Naive thymus-derived CD8-positive, alpha-beta T cell (primary cell): ENCODE measurements around the gene LIMCH1. TPM values are rescaled to one million over a fixed set of nuclear protein-coding genes. Genes with fewer than 3 reads are reported as not detected.

Experiments
- ATAC-seq, 2 donors: fragments of 150-1000 bp; cut with Tn5 transposase in 1 of 2; sonication (Bioruptor Pico), chemical (Tn5 transposase) in 1 of 2; 1 replicate in 1 of 2; 2 replicates in 1 of 2; pipeline ENCODE4 v1.10.0; 2021; ENCODE audit warnings: mild to moderate bottlenecking in 2 of 2, moderate library complexity in 2 of 2
- POLR2A ChIA-PET: fragments of 350-600 bp; sonication (Branson Sonifier 250); formaldehyde crosslinking; loops from one replicate; lab custom pipeline; 2021; ENCODE audit warnings: antibody characterized with exemption; lab: Charles Lee
- DNase-seq, 10 donors: peaks; one replicate each; pipeline versions ENCODE4 v3.0.0 to v3.0.0-alpha.2; 2020 to 2022
- H3K27ac Mint-ChIP-seq, 10 donors: one replicate each; pipeline ENCODE4 v1.8.0; 2020 to 2022; ENCODE audit warnings: mild to moderate bottlenecking in 10 of 10, mixed read lengths in 10 of 10, moderate library complexity in 4 of 10, inconsistent platforms in 1 of 10
- H3K27me3 Mint-ChIP-seq, 5 donors: one replicate each; pipeline ENCODE4 v1.8.0; 2021 to 2022; ENCODE audit warnings: mixed read lengths in 5 of 5
- H3K36me3 Mint-ChIP-seq, 3 donors: one replicate each; pipeline ENCODE4 v1.8.0; 2020 to 2022; ENCODE audit warnings: mixed read lengths in 3 of 3, mild to moderate bottlenecking in 2 of 3, inconsistent platforms in 1 of 3
- H3K4me1 Mint-ChIP-seq, 4 donors: one replicate each; pipeline ENCODE4 v1.8.0; 2021 to 2022; ENCODE audit warnings: mixed read lengths in 4 of 4
- H3K4me3 Mint-ChIP-seq, 10 donors: one replicate each; pipeline ENCODE4 v1.8.0; 2020 to 2022; ENCODE audit warnings: mild to moderate bottlenecking in 10 of 10, mixed read lengths in 10 of 10, moderate library complexity in 6 of 10, inconsistent platforms in 1 of 10
- H3K9me3 Mint-ChIP-seq, 9 donors: one replicate each; pipeline ENCODE4 v1.8.0; 2020 to 2022; ENCODE audit warnings: mixed read lengths in 9 of 9, mild to moderate bottlenecking in 3 of 9, inconsistent platforms in 1 of 9, moderate library complexity in 1 of 9
- polyA plus RNA-seq, 3 donors: library from polyadenylated mRNA; unstranded; fragments of 300-500 nt; fragmentation: Illumina TruSeq; gene quantifications; one replicate each; pipeline ENCODE4 v1.2.3, GENCODE V29; 2021
- total RNA-seq, 8 experiments: library from RNA in 2 of 8; stranded (reverse) in 2 of 8; gene quantifications; one replicate each; pipeline ENCODE4 v1.2.3 and lab custom pipeline; 2021 to 2026

Gene LIMCH1
- total and polyA plus RNA-seq, 5 experiments from 2014 or later, result not detected

DNA sequence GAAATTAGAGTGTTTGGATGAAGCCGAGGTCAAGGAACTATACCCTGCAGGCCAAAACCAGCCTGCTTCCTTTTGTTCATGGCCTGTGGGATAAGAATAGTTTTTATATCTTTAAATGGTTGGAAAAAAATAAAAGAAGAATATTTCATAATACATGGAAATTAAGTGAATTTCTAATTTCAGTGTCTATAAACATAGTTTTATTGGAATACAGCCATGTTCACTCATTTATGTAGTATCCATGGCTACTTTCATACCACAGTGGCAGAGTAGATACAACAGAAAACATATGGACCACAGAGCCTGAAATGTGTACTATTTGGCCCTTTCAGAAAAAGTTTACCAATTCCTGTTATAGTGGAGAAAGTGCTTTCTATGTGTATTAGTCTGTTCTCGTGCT lies 13.6 kb downstream of the LIMCH1 start:
- Mint-ChIP-seq H3K36me3 (no peaks in the 10 kb centered on the region), H3K4me1 (no peaks in the 10 kb centered on the region), H3K27ac (no peak overlapping the region), H3K27me3 (peaks cover 0 to 9% (median 0%) of the 10 kb centered on the region in 5 donors), H3K4me3 (no peak overlapping the region), H3K9me3 (peaks cover 0 to 8% (median 0%) of the 10 kb centered on the region in 9 donors)
- POLR2A ChIA-PET, result no interaction called here
- DNase-seq (no peak), ATAC-seq (no peak)

DNA sequence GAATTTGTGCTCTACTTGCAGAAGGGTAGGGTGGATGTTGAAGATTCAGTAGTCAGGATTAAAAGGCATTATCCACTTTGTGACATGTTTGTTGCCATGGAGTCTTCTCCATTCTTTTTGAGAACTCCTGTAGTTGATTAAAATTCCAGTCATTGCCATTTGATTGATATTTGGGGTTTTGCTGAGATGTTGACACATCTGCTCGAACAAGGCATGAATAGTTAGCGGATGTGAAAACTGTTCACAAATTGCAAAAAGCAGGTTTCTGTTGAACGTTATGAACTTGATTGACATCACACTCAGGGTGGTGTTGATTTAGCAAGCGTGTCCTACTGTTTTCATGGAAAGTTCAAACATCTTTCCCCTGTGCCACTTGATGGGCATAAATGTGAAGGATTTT lies 16.9 kb downstream of the LIMCH1 start:
- POLR2A ChIA-PET, result no interaction called here
- no peak overlapping the region for H3K27ac Mint-ChIP-seq
- DNase-seq (no peak), ATAC-seq (no peak)
- no peaks in the 10 kb centered on the region for H3K4me1 Mint-ChIP-seq
- no peak overlapping the region for H3K4me3 Mint-ChIP-seq
- H3K36me3 Mint-ChIP-seq, result no peaks in the 10 kb centered on the region
- H3K27me3 Mint-ChIP-seq, result peaks cover 0 to 12% (median 4%) of the 10 kb centered on the region in 5 donors
- peaks cover 0 to 12% (median 0%) of the 10 kb centered on the region in 9 donors for H3K9me3 Mint-ChIP-seq

DNA sequence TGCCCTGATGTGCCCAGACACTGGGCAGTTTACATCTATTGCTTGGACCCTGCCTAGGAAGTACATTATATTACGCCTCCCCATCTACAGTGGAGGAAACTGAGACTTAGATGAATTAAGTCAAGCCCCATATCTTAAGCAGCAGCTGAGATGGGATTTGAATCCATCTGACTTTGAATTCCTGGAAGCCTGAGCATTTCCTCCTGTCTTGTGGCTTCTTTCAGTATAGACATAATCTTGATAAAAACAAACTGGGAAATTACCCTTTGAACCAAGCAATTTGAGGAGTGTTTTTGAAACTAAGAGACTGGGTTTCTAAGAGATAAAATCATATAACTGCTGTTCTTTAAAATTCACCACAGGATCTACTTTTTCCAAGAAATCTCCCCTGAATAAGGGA lies 18.6 kb downstream of the LIMCH1 start:
- no peak overlapping the region for H3K27ac Mint-ChIP-seq
- H3K4me1 Mint-ChIP-seq, result no peaks in the 10 kb centered on the region
- peaks cover 0 to 16% (median 0%) of the 10 kb centered on the region in 9 donors for H3K9me3 Mint-ChIP-seq
- peaks cover 0 to 14% (median 4%) of the 10 kb centered on the region in 5 donors for H3K27me3 Mint-ChIP-seq
- no peak for DNase-seq
- ATAC-seq, result no peak
- no peaks in the 10 kb centered on the region for H3K36me3 Mint-ChIP-seq
- POLR2A ChIA-PET, result no interaction called here
- H3K4me3 Mint-ChIP-seq, result no peak overlapping the region

GRCh38 chr4:41559940-41560516 lies 22.1 kb downstream of the LIMCH1 start:
- ATAC-seq, result no peak
- H3K9me3 Mint-ChIP-seq, result peaks cover 0 to 10% (median 0%) of the 10 kb centered on the region in 9 donors
- DNase-seq, result no peak
- peak overlapping the region in 1 of 10 donors; percentile 31 for H3K27ac Mint-ChIP-seq
- H3K4me3 Mint-ChIP-seq, result no peak overlapping the region
- no peaks in the 10 kb centered on the region for H3K4me1 Mint-ChIP-seq
- H3K27me3 Mint-ChIP-seq, result peaks cover 0 to 16% (median 2%) of the 10 kb centered on the region in 5 donors
- no peaks in the 10 kb centered on the region for H3K36me3 Mint-ChIP-seq
- POLR2A ChIA-PET, result no interaction called here

GRCh38 chr4:41561244-41561643 lies 23.3 kb downstream of the LIMCH1 start:
- POLR2A ChIA-PET, result no interaction called here
- Mint-ChIP-seq H3K4me1 (no peaks in the 10 kb centered on the region), H3K4me3 (no peak overlapping the region), H3K27ac (no peak overlapping the region), H3K9me3 (peaks cover 0 to 10% (median 0%) of the 10 kb centered on the region in 9 donors), H3K36me3 (no peaks in the 10 kb centered on the region), H3K27me3 (peaks cover 0 to 17% (median 3%) of the 10 kb centered on the region in 5 donors)
- DNase-seq (no peak), ATAC-seq (no peak)

- no peaks in the 10 kb centered on the region for H3K4me1 Mint-ChIP-seq
- peaks cover 0 to 4% (median 0%) of the 10 kb centered on the region in 5 donors for H3K27me3 Mint-ChIP-seq
- H3K9me3 Mint-ChIP-seq, result peaks cover 0 to 3% (median 0%) of the 10 kb centered on the region in 9 donors
- POLR2A ChIA-PET, result no interaction called here
- no peaks in the 10 kb centered on the region for H3K36me3 Mint-ChIP-seq
- DNase-seq (no peak), ATAC-seq (no peak)
- H3K27ac Mint-ChIP-seq, result no peak overlapping the region
- no peak overlapping the region for H3K4me3 Mint-ChIP-seq
Observed at GRCh38 chr4:41567186-41567585, 29.2 kb downstream of the LIMCH1 start.

GRCh38 chr4:41568363-41568762 lies 30.4 kb downstream of the LIMCH1 start:
- H3K4me3 Mint-ChIP-seq, result no peak overlapping the region
- POLR2A ChIA-PET, result no interaction called here
- ATAC-seq, result no peak

DNA sequence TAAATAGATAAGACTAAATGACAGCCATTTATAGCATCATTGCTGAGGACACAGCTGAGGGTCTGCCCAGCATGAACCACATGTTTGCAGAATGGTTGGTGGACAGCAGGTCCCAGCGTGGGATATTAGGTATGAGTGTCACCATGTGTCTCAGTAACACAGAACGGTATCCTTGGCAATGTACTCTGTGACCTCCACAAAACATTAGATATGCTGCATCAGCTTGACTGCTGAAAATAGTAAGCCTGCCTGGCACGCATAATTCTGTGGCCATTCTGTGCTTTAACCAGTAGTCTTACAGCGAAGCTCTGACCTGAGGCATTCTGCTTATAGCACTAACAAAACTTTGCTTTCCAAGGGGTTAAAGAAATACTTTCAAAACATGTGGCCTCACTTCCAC lies 32.0 kb downstream of the LIMCH1 start:
- Mint-ChIP-seq H3K27me3 (peaks cover 0 to 2% (median under 1%) of the 10 kb centered on the region in 5 donors), H3K4me3 (no peak overlapping the region), H3K27ac (no peak overlapping the region), H3K36me3 (no peaks in the 10 kb centered on the region), H3K4me1 (no peaks in the 10 kb centered on the region), H3K9me3 (peaks cover 0 to 3% (median 0%) of the 10 kb centered on the region in 9 donors)
- ATAC-seq, result no peak
- DNase-seq, result no peak
- POLR2A ChIA-PET, result no interaction called here

More at GRCh38 chr4:41568363-41568762, 30.4 kb downstream of the LIMCH1 start:
- Mint-ChIP-seq H3K27ac (no peak overlapping the region), H3K4me1 (no peaks in the 10 kb centered on the region), H3K9me3 (peaks cover 0 to 3% (median 0%) of the 10 kb centered on the region in 9 donors), H3K36me3 (no peaks in the 10 kb centered on the region), H3K27me3 (peaks cover 0 to 4% (median 0%) of the 10 kb centered on the region in 5 donors)
- no peak for DNase-seq

GRCh38 chr4:41571422-41571821 lies 33.5 kb downstream of the LIMCH1 start:
- Mint-ChIP-seq H3K27ac (no peak overlapping the region), H3K4me1 (no peaks in the 10 kb centered on the region), H3K27me3 (peaks cover 0 to 2% (median 0%) of the 10 kb centered on the region in 5 donors), H3K4me3 (no peak overlapping the region), H3K9me3 (peaks cover 0 to under 1% (median 0%) of the 10 kb centered on the region in 9 donors), H3K36me3 (no peaks in the 10 kb centered on the region)
- POLR2A ChIA-PET, result no interaction called here
- DNase-seq (no peak), ATAC-seq (no peak)

DNA sequence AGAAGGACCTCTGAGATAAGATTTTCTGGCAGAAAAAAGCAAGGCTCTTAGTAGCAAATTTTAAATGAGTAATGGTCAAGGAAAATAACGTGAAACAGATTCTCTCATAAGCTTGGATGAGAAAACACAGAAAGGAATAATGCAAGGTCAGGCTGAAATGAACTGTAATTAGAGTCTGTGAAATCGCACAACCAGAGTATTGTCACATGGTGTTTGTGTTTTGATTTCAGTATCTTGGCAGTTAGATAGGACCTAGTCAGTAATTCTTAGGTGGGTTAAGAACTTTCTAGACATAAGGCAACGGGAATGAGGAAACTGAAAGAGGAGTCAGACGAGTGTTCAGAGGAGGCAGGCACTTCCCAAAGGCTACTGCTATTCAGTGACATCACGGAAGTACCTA lies 34.6 kb downstream of the LIMCH1 start:
- DNase-seq, result no peak
- Mint-ChIP-seq H3K9me3 (no peaks in the 10 kb centered on the region), H3K4me1 (no peaks in the 10 kb centered on the region)

DNA sequence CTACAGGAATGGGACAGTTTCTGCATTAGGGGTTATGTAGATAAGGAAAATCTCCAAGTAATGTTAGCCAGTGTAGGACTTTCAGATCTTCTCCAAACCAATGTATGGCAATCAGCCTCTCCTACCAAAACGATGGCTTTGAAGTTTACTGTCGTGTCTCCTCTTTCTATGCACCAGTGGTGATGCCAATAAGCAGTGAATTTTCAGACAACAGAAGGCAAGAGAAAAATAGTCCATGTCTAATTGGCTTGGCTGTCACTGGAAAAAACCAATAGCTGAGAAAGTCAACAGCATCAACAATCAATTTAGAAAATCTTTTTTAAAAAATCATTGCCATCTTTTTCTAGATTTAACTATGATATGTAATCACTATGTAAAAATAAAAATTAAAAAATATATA lies 35.0 kb downstream of the LIMCH1 start:
- POLR2A ChIA-PET, result no interaction called here
- Mint-ChIP-seq H3K27ac (no peak overlapping the region), H3K4me3 (no peak overlapping the region), H3K4me1 (no peaks in the 10 kb centered on the region), H3K9me3 (peaks cover 0 to 4% (median 0%) of the 10 kb centered on the region in 9 donors), H3K27me3 (peaks cover 0 to 2% (median 0%) of the 10 kb centered on the region in 5 donors), H3K36me3 (no peaks in the 10 kb centered on the region)
- DNase-seq (no peak), ATAC-seq (no peak)

More for the DNA sequence above, 34.6 kb downstream of the LIMCH1 start:
- no peak for ATAC-seq
- no peaks in the 10 kb centered on the region for H3K36me3 Mint-ChIP-seq
- H3K27ac Mint-ChIP-seq, result no peak overlapping the region
- POLR2A ChIA-PET, result no interaction called here
- H3K27me3 Mint-ChIP-seq, result peaks cover 0 to 2% (median 0%) of the 10 kb centered on the region in 5 donors
- no peak overlapping the region for H3K4me3 Mint-ChIP-seq

GRCh38 chr4:41573502-41574001 lies 35.6 kb downstream of the LIMCH1 start:
- Mint-ChIP-seq H3K27ac (no peak overlapping the region), H3K27me3 (peaks cover 0 to 5% (median 0%) of the 10 kb centered on the region in 5 donors), H3K4me1 (no peaks in the 10 kb centered on the region), H3K4me3 (no peak overlapping the region), H3K36me3 (no peaks in the 10 kb centered on the region), H3K9me3 (peaks cover 0 to 5% (median 0%) of the 10 kb centered on the region in 9 donors)
- DNase-seq, result no peak
- no peak for ATAC-seq
- POLR2A ChIA-PET, result no interaction called here

DNA sequence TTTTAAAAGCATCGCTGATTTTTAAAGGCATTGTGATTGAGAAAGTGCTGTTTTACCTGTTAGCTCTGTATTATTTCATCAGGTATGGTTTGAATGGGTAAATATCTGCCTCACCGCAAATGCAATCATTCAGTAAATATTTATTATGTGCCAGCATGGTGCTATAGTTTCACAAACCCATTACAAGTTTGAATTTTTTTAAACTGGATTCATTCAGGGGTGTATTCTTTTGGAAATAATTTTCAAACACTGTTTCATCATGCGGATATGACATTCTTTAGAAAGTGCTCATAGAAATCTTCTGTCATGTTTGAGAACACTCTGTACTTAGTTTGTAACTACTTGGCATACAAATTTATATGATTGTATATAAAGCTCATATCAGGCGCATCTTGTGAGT lies 37.2 kb downstream of the LIMCH1 start:
- Mint-ChIP-seq H3K27ac (no peak overlapping the region), H3K4me1 (no peaks in the 10 kb centered on the region), H3K27me3 (peaks cover 0 to 7% (median 0%) of the 10 kb centered on the region in 5 donors), H3K9me3 (peaks cover 0 to 5% (median 0%) of the 10 kb centered on the region in 9 donors), H3K36me3 (no peaks in the 10 kb centered on the region), H3K4me3 (no peak overlapping the region)
- POLR2A ChIA-PET, result no interaction called here
- DNase-seq (no peak), ATAC-seq (no peak)
